Hematopoietic multipotent progenitor cell treated with erythropoietin and hydrocortisone succinate and interleukin-3 and kit ligand, for 15 days (in vitro differentiated cells): ENCODE results near the gene PHOSPHO2.

Source experiments
- DNase-seq: peaks from one replicate; pipeline ENCODE4 v3.0.0-alpha.2; 2015; ENCODE audit warnings: low spot score

The PHOSPHO2 gene, protein sequence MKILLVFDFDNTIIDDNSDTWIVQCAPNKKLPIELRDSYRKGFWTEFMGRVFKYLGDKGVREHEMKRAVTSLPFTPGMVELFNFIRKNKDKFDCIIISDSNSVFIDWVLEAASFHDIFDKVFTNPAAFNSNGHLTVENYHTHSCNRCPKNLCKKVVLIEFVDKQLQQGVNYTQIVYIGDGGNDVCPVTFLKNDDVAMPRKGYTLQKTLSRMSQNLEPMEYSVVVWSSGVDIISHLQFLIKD

GRCh38 chr2:169694113-169694893, at the start of gene PHOSPHO2, which contains the start of gene CFAP210:
Gene PHOSPHO2, plus strand, starts transcription at chr2:169694469. Its CDS starts 6,503 bp downstream, at chr2:169700972.
Gene CFAP210, minus strand, starts transcription at chr2:169694405. Its CDS starts 78 bp downstream, at chr2:169694327.
- DNase-seq = peak; percentile 95

DNA sequence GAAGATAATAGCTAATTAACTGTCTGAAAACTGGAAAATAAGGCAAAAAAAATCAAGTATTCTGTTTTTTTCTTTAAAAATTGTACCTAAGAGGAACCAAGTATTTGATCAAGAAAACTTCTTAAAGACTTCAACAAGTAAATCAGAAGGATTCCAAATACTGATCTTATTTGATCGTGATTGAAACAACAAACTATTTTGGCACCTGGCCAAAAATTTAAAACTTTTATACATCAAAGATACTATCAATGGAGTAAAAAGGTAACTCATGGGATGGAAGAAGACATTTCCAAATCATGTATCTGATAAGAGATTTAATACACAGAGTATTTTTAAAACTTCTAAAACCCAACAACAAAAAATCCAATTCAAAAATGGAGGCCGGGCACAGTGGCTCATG, 46.8 kb upstream of the PHOSPHO2 start:
- no peak for DNase-seq

- DNase-seq = no peak
Measured at GRCh38 chr2:169649278-169649677, 45.0 kb upstream of the PHOSPHO2 start.

DNA sequence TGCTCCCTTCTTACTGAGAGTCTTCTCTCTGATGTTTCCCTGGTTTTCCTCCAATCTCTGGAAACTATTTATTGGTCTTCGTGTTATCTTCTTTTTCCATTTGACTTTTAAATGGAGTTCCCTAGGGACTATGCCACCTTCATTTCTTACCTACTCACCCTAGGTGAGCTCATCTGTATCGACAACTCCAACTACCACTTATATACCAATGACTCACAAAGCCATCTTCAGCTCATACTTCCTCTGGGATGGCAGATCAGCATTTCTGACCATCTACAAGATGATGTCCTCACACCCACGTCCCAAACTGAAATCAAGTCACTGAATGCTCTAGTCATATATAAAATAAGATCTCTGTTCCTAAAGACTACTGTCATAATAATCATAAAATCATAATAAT, 40.6 kb upstream of the PHOSPHO2 start:
- no peak for DNase-seq

DNA sequence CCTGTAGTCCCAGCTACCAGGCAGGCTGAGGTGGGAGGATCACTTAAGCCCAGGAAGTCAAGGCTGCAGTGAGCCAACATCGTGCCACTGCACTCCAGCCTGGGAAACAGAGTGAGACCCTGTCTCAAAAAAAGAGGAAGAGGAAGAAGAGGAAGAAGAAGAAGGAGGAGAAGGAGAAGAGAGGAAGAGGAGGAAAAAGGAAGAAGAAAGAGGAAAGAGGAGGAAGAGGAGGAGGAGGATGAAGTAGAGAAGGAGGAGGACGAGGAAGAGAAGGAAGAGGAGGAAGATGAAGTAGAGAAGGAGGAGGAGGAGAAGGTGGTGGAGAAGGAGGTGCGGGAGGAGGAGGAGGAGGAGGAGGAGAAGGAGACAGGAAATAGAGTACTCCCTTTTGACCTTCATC, 38.1 kb upstream of the PHOSPHO2 start:
- DNase-seq = no peak

- no peak for DNase-seq
Measured at GRCh38 chr2:169658877-169659276, 35.4 kb upstream of the PHOSPHO2 start.

DNA sequence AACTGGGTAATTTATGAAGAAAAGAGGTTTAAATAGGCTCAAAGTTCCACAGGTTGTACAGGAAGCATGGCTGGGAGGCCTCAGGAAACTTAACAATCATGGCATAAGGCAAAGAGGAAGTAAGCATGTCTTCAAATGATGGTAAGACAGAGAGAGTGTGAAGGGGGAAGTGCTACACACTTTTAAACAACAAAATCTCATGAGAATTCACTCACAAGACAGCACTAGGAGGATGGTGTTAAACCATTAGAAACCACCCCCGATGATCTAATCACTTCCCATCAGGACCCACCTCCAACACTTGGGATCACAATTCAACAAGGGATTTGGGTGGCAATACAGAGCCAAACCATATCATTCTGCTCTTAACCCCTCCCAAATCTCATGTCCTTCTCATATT, 34.9 kb upstream of the PHOSPHO2 start:
- no peak for DNase-seq

DNA sequence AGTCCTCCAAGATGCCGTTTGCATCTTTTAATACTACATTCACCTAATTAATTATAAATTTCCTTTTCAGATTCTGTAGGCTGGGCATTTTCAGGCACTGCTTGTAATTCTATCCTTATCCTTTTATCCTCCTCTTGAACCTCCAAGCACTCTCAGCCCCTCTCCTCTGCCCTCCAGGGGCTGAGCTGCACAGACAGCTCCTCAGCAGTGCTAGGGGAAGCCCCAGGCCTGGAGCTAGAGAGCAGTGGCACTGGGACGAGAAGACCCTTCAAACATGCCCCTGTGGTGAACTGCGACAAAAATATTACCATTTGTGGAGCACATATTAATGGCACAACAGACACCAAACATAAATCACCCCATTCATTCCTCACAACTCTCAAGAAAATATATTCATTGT, 33.0 kb upstream of the PHOSPHO2 start:
- DNase-seq = no peak

- DNase-seq = no peak
Measured at GRCh38 chr2:169662744-169663143, 31.5 kb upstream of the PHOSPHO2 start.

DNA sequence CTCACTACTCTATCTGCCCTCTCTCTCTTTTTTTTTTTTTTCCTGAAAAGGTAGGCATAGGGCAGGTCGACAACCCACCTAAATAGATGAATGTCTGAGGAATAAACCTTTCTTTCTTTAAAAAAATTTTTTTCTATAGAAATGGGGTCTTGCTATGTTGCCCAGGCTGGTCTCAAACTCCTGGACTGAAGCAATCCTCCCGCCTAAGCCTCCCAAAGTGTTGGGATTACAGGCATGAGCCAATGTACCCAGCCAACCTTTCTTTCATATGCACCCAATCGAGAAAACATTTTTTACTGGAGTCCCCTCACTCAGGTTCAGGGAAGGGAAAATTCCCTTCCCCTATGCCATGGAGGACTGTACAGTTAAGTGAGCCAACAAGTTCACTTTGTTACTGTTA, 31.0 kb upstream of the PHOSPHO2 start:
- no peak for DNase-seq

GRCh38 chr2:169664600-169664977, 29.7 kb upstream of the PHOSPHO2 start:
- DNase-seq = no peak

DNA sequence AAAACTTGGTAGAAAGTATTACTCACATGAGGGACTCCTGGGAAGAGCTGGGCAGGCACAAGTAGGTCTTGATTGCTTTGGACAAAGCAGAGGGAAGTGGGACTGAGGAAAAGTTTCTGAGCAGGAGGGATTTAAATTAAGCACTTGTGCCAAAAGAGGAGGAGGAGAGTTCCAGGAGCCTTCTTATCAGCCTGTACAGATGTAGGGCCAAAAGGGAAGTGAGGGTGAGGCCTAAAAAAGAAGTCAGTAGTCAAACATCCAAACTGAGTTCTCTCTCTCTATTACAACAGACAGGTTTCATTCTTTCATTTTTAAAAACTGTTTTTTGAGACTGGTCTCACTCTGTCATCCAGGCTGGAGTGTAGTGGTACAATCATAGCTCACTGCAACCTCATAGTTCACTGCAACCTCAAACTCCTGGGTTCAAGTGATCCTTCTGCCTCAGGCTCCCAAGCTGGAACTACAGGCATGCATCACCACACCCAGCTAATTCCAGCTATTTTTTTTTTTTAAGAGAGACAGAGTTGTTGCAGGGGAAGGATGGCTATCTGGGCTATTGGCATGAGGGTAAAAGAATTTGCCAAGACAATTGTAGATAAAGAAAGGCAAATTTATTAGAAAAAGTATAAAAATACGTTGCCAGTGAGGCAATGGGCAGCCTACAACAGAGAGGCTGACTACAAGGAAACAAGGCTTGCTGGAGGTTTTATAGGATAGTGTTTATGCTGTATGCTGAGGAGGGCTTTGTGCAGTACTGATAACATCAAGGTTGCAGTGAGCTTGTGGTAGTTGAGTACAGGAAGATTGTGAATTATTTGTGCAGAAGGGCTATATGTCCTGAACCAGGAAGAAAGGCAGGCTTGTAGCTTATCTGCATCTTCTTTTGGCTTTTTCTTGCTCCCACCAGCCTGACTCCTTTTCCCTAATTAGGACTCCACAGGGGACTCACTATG, 29.0 kb upstream of the PHOSPHO2 start:
- peak; percentile 49 for DNase-seq

DNA sequence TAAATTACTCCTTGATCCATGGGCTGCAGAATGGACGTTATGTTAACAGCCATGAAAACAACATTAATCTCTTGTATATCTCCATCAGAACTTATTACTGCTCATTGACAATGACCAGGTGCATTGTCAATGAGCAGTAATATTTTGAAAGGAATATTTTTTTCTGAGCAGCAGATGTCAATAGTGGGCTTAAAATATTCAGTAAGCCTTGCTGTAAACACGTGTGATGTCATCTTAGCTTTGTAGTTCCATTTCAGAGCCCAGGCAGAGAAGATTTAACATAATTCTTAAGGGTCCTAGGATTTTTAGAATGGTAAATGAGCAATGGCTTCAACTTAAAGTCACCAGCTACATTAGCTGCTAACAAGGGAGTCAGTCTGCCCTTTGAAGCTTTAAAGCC, 26.7 kb upstream of the PHOSPHO2 start:
- DNase-seq = no peak

GRCh38 chr2:169670215-169670651, 24.0 kb upstream of the PHOSPHO2 start:
- no peak for DNase-seq

DNA sequence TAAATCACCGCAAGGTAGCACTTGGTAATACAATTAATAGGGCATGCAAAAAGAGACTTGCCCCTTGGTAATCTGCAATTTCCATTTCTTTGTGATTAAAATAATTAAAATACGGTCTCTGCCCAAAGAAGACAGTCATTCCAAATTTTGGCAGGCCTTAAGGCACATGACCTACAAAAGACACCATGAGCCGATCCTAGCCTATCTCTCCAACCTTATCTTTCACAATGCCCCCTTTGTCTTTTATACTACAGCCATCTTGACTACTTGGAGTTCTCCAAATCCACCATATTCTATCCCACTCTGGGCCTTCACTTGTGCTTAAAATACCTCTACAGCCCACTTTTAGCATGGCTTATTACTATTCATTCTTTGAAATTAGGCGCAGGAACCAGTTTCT, 23.3 kb upstream of the PHOSPHO2 start:
- DNase-seq = no peak

- DNase-seq = no peak
Measured at GRCh38 chr2:169672406-169672805, 21.9 kb upstream of the PHOSPHO2 start.

DNA sequence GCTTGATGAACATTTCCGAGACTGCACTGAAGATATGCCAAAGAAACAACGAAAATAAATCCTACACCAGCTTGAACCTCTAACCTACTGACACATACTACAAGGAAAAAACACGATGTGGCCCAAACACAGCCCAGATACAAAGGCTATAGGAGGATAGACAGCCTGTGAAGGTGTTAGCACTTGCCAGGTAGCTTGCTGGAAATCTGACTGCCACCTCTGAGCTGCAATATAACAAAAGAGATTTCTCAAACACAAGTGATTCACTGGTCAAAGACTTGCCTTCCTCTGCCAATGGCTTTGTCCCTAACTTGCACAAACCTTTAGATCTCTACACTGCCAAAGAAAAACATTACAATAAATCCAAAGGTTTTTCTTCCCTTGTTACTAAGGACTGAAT, 21.2 kb upstream of the PHOSPHO2 start:
- DNase-seq = no peak

DNA sequence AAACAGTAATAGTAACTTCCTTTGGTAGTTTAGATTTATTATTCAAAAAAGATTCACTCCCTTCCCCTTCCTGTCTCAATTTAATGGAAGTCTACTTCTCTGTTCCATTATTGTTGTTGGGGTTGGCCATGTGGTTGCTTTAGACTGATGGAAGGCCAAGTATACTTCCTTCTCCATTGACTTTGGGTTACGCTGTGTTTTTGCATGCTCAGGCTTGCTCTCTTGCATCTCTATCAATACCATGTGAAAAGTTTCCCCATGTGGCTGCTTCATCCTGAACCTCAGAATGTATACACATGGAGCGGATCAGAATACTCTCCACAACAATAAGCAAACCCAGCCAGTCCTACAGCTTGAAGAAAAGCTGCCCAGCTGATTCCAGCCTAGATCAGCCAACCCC, 20.3 kb upstream of the PHOSPHO2 start:
- no peak for DNase-seq

DNA sequence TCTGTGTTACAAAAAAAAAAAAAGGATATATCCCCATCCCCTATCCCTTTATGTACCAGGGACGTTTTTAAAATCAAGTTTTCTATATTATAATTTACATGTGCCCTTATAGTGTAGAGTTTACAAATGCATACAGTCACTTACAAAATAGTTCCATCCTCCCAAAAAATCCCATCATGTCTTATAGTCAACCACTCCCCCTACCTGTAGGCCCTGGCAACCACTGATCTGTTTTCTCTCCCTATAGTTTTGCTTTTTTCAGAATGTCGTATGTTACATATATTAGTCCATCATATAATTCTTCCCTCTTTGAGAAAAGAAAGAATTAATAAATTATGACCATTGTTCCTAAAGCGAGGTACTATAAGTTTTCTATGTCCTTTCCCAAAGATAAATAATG, 17.9 kb upstream of the PHOSPHO2 start:
- DNase-seq = no peak

DNA sequence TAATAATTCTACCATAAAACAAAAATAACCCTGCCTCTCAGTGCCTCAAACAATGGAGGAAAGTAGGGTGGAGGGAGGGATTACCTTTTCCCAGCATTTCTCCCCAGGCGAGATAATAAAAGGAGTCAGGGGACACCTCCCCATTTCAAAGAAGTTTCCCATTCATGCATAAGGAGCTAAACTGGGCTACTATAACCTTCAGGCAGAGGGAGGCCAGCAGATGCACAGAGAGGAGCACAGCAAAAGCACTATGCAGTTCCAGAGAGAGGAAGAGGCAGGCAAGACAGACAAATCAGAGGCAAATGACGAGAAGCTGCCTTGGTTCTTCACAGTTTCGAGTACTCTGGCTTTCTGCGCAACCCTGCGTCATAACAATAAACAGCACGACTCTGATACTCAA, 17.4 kb upstream of the PHOSPHO2 start:
- DNase-seq = no peak

DNA sequence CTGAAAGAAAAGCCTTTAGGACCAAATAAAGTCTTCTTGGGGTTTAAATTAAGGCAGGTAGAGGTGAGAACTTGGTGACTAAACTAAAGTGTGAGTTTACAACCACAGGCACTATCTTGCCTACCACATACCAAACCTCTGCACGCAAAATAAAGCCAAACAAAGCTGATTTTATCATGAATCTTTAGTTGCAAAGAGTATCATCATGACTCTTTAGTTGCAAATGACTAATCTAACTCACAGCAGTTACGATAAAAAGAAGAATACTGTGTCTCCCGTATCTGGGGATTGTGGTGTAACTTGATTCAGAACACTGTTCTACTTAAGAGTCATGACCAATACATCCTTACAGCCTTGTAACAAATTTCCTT, 11.2 kb upstream of the PHOSPHO2 start:
- DNase-seq = no peak

- no peak for DNase-seq
Measured at GRCh38 chr2:169683425-169684134, 10.7 kb upstream of the PHOSPHO2 start.
